ENCODE data around the gene DIS3L2. TPM values are rescaled to one million over a fixed set of nuclear protein-coding genes. Genes with fewer than 3 reads are reported as not detected.
"Not testable (repeated sequence)": the region's sequence is repeated elsewhere in the genome, so short reads cannot be mapped to it uniquely, and the experiment has no call there.

DIS3L2 gene
- total RNA-seq, 2 donors from 2014 or later, result 38.8 to 76.0 TPM

DNA sequence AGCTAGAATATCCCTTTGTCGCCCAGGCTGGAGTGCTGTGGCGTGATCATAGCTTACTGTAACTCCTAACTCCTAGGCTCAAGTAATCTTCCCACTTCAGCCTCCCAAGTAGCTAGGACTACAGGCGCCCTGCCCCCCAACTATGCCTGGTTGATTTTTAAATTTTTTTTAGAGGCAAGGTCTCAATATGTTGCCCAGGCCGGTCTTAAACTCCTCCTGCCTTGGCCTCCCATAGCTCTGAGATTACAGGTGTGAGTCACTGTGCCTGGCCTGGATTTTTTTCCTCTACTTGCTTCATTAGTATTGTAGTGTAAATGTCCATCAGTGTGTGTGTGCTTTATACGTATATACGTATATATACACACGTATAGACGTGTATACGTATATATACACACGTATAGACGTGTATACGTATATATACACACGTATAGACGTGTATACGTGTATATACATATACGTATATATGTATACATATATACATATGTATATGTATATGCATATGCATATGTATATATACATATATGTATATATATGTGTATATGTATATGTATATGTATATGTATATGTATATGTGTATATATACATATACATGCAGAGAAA lies 124.4 kb downstream of the DIS3L2 start:
- H3K36me3 Mint-ChIP-seq, result peaks cover 13% of the 10 kb centered on the region
- no peak for ATAC-seq
- no peak for DNase-seq (ENCODE audit: low spot score)
- no peak overlapping the region for H3K4me3 Mint-ChIP-seq
- no peaks in the 10 kb centered on the region for H3K27me3 Mint-ChIP-seq
- no peak overlapping the region for H3K27ac Mint-ChIP-seq
- peaks cover 7 to 10% of the 10 kb centered on the region in 2 donors for H3K4me1 Mint-ChIP-seq (ENCODE audit: low read depth in 2 of 2)
- no peaks in the 10 kb centered on the region for H3K9me3 Mint-ChIP-seq

DNA sequence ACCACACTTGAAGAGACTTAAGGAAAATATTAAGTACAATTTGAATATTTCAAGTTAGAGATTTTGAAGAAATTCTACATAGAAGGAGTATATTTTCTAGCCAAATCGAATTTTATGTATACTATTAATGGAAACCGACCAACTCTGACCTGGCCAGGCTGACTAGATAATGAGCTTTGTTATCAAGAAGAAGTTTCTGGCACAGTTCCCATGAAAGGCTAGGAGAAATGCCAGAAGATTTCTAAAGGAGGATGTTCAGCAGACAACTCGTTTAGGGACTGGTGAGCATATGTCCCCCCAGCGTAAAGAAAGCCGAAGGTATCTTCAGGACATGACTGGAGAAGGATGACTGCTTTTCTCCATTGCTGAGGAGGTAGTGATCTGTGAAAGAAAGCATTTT lies 127.3 kb downstream of the DIS3L2 start:
- peaks cover 9 to 22% of the 10 kb centered on the region in 2 donors for H3K4me1 Mint-ChIP-seq (ENCODE audit: low read depth in 2 of 2)
- peaks cover 31% of the 10 kb centered on the region for H3K36me3 Mint-ChIP-seq
- H3K27me3 Mint-ChIP-seq, result no peaks in the 10 kb centered on the region
- ATAC-seq (no peak), DNase-seq (ENCODE audit: low spot score) (no peak)
- H3K27ac Mint-ChIP-seq, result no peak overlapping the region
- H3K4me3 Mint-ChIP-seq, result no peak overlapping the region
- no peaks in the 10 kb centered on the region for H3K9me3 Mint-ChIP-seq

DNA sequence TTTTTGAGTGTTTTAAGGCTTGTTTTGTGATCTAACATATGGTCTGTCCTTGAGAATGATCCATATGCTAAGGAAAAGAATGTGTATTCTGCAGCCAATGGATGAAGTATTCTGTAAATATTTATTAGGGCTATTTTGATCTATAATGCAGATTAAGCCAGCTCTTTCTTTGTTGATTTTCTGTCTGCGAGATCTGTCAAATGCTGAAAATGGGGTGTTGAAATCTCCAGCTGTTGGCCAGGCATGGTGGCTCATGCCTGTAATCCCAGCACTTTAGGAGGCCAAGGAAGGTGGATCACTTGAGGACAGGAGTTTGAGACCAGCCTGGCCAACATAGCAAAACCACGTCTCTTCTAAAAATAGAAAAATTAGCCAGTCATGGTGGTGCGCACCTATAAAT lies 132.7 kb downstream of the DIS3L2 start:
- no peak overlapping the region for H3K27ac Mint-ChIP-seq
- H3K36me3 Mint-ChIP-seq, result peaks cover 63% of the 10 kb centered on the region
- ATAC-seq (no peak), DNase-seq (ENCODE audit: low spot score) (no peak)
- no peaks in the 10 kb centered on the region for H3K27me3 Mint-ChIP-seq
- peaks cover 17 to 29% of the 10 kb centered on the region in 2 donors for H3K4me1 Mint-ChIP-seq (ENCODE audit: low read depth in 2 of 2)
- H3K9me3 Mint-ChIP-seq, result peaks cover 9% of the 10 kb centered on the region
- H3K4me3 Mint-ChIP-seq, result no peak overlapping the region

DNA sequence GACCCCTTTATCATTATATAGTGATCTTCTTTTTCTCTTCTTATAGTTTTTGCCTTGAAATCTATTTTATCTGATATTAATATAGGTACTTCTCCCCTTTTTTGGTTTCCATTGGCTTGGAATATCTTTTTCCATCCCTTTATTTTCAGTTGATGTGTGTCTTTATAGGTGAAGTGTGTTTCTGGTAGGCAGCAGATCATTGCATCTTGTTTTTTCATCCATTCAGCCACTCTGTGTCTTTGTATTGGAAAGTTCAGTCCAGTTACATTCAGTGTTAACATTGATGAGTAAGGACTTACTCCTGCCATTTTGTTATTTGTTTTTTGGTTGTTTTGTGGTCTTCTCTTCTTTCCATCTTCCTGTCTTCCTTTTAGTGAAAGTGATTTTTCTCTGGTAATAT lies 133.4 kb downstream of the DIS3L2 start:
- Mint-ChIP-seq H3K4me1 (ENCODE audit: low read depth in 2 of 2) (peaks cover 17 to 29% of the 10 kb centered on the region in 2 donors), H3K4me3 (no peak overlapping the region), H3K27me3 (no peaks in the 10 kb centered on the region), H3K9me3 (peaks cover 9% of the 10 kb centered on the region), H3K27ac (no peak overlapping the region), H3K36me3 (peaks cover 63% of the 10 kb centered on the region)
- no peak for ATAC-seq
- DNase-seq (ENCODE audit: low spot score), result no peak

DNA sequence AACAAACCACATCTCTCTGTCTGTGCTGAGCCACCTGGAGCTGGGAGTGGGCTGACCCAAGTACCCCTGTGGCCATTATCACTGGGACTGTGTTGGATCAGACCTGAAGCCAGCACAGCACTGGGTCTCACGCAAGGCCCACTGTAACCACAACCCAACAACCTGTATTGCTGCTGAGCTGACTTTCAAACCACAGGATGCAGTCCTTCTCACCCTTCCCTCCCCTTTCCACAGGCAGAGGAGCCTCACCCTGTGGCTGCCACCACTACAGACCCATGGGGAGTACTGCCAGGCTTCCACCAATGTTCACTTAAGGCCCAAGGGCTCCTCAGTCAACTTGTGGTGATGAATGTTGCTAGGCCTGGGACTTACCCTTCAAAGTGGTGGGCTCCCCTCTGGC lies 135.7 kb downstream of the DIS3L2 start:
- Mint-ChIP-seq H3K27ac (peak overlapping the region in 1 of 2 donors; percentile 49), H3K27me3 (no peaks in the 10 kb centered on the region), H3K36me3 (peaks cover 48% of the 10 kb centered on the region), H3K4me1 (ENCODE audit: low read depth in 2 of 2) (peaks cover 15 to 17% of the 10 kb centered on the region in 2 donors), H3K9me3 (peaks cover 9% of the 10 kb centered on the region), H3K4me3 (no peak overlapping the region)
- no peak for DNase-seq (ENCODE audit: low spot score)
- peak; percentile 52 to 54 for ATAC-seq

DNA sequence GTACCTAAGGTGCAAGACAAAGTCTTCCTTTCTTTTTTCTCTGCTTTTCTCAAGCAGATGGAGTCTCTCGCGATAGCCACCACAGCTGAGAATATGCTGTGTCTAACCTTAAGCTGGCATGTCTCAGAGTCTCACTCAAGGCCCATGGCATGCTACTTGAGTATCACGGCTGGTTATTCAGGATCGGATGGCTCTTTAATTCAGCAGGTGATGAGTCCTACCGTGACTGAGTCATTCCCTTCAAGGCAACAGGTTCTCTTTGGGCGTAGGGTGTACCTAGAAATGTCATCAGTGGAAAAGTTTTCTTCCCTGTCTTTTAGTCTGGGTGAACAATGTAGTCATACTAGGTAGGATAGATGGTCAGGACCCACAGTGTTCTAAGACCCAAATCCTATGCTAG lies 136.2 kb downstream of the DIS3L2 start:
- no peak for DNase-seq (ENCODE audit: low spot score)
- H3K36me3 Mint-ChIP-seq, result peaks cover 46% of the 10 kb centered on the region
- no peak for ATAC-seq
- peaks cover 15 to 17% of the 10 kb centered on the region in 2 donors for H3K4me1 Mint-ChIP-seq (ENCODE audit: low read depth in 2 of 2)
- H3K9me3 Mint-ChIP-seq, result peaks cover 9% of the 10 kb centered on the region
- peak overlapping the region in 1 of 2 donors; percentile 49 for H3K27ac Mint-ChIP-seq
- no peaks in the 10 kb centered on the region for H3K27me3 Mint-ChIP-seq
- H3K4me3 Mint-ChIP-seq, result peak overlapping the region; percentile 33

DNA sequence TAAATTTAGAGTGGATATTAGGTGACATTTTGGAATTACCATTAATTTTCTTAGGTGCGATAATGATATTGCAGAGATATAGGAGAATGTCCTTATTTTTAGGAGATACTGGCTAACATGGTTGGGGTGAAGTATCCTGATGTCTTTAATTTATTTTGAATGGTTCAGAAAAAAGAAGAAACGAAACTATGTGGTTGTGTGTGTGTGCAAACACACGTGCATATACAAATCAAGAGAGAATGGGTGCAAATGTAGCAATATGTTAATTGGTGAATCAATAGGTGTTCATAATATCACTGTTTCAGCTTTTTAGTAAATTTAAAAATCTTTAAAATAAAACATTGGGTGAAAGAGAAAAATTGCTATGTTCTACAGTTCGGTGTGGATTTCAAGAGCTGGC lies 140.9 kb downstream of the DIS3L2 start:
- peaks cover 8 to 10% of the 10 kb centered on the region in 2 donors for H3K4me1 Mint-ChIP-seq (ENCODE audit: low read depth in 2 of 2)
- ATAC-seq (no peak), DNase-seq (ENCODE audit: low spot score) (no peak)
- no peak overlapping the region for H3K4me3 Mint-ChIP-seq
- H3K9me3 Mint-ChIP-seq, result peaks cover 2% of the 10 kb centered on the region
- peaks cover 10% of the 10 kb centered on the region for H3K36me3 Mint-ChIP-seq
- no peaks in the 10 kb centered on the region for H3K27me3 Mint-ChIP-seq
- no peak overlapping the region for H3K27ac Mint-ChIP-seq

DNA sequence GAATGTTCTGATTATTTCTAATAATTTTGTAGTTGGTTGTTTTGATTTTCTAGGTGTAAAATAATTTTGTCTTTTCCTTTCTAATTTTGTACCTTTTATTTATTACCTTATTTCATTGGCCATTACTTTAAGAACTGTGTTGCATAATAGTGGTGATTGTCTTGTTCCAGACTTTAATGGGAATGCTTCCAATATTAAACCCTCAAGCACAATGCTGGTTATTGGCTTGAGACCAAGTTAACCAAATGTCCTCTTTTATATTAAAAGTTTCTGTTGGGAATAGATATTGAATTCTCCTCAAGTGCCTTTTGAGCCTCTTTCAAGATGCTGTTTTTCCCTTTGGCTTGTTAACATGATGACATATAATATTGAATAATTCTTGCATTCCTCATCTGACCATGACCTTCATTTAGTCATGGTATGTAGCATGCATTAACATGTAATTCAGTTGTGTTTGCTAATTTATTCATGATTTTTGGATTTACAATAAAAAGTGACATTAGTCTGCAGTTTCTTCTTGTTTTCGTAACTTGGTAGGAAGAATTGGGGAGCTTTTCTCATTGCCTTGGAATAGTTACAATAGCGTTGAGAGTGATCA lies 141.7 kb downstream of the DIS3L2 start:
- DNase-seq (ENCODE audit: low spot score) (no peak), ATAC-seq (no peak)
- H3K4me3 Mint-ChIP-seq, result no peak overlapping the region
- no peaks in the 10 kb centered on the region for H3K9me3 Mint-ChIP-seq
- H3K36me3 Mint-ChIP-seq, result peaks cover 4% of the 10 kb centered on the region
- H3K27ac Mint-ChIP-seq, result no peak overlapping the region
- no peaks in the 10 kb centered on the region for H3K27me3 Mint-ChIP-seq
- peaks cover 0 to 3% of the 10 kb centered on the region in 2 donors for H3K4me1 Mint-ChIP-seq (ENCODE audit: low read depth in 2 of 2)

DNA sequence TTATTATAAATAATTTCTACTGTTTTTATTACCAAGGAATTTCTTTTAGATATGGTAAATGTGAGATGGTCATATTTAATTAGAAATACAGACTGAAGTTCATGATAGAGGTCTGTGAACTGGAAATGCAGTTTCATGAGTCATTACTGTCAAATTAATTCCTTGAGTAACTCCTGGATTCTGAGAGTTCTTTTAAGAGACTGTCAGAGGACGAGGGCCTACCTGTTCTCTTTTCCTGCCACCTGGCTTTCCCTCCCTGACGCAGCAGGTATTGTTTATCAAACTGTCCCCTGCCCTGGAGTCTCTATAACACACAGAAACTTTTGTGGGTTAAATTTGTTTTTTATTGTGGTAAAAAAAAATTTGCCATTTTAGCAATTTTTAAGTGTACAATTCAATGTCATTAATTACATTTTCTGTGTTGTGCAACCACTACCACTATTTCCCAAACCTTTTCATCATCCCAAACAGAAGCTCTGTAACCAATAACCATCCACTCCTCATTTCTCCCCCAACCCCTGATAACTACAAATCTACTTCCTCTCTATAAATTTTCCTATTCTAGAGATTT lies 142.6 kb downstream of the DIS3L2 start:
- no peaks in the 10 kb centered on the region for H3K9me3 Mint-ChIP-seq
- H3K27me3 Mint-ChIP-seq, result no peaks in the 10 kb centered on the region
- ATAC-seq (no peak), DNase-seq (ENCODE audit: low spot score) (no peak)
- peaks cover 0 to 3% of the 10 kb centered on the region in 2 donors for H3K4me1 Mint-ChIP-seq (ENCODE audit: low read depth in 2 of 2)
- H3K36me3 Mint-ChIP-seq, result peaks cover 4% of the 10 kb centered on the region
- no peak overlapping the region for H3K4me3 Mint-ChIP-seq
- no peak overlapping the region for H3K27ac Mint-ChIP-seq

DNA sequence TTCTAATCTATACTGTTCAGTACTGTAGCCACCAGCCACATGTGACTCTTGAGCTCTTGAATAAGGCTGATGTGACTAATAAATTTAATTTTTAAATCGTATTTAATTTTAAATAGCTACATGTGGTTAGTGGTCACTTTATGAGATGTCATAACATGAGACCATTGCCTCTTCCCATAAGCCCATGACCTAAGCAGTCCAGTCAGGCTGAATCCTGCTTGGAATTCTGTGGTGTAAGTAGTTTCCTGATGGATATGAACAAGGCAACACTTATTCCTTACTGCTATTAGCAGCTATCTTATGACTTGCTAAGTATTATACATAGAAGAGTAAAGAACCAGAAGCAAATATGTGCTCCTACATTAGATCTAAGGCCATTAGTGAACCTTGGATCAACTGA lies 150.0 kb downstream of the DIS3L2 start:
- Mint-ChIP-seq H3K4me1 (ENCODE audit: low read depth in 2 of 2) (peaks cover 10 to 12% of the 10 kb centered on the region in 2 donors), H3K4me3 (no peak overlapping the region), H3K27ac (no peak overlapping the region), H3K27me3 (no peaks in the 10 kb centered on the region), H3K9me3 (no peaks in the 10 kb centered on the region), H3K36me3 (peaks cover 3% of the 10 kb centered on the region)
- no peak for ATAC-seq
- no peak for DNase-seq (ENCODE audit: low spot score)

DNA sequence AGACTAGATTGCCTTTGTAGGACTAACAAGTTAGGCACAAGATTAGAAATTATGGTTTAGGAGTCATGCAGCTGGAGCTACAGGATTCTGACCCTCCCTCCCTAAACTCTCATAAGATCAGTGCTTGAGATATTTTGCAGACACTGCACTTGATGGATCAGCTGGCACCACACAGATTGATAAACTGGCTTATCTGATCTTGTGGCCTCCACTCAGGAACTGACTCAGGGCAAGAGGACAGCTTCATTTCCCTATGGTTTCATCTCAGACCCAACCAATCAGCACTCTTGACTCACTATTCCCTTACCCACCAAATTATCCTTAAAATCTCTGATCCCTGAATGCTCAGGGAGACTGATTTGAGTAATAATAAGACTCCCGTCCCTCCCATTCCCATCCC lies 152.3 kb downstream of the DIS3L2 start:
- peak overlapping the region in 1 of 2 donors; percentile 6 for H3K27ac Mint-ChIP-seq
- DNase-seq (ENCODE audit: low spot score) (no peak), ATAC-seq (no peak)
- H3K9me3 Mint-ChIP-seq, result no peaks in the 10 kb centered on the region
- H3K36me3 Mint-ChIP-seq, result no peaks in the 10 kb centered on the region
- H3K4me1 Mint-ChIP-seq (ENCODE audit: low read depth in 2 of 2), result peaks cover 11 to 12% of the 10 kb centered on the region in 2 donors
- H3K4me3 Mint-ChIP-seq, result no peak overlapping the region
- H3K27me3 Mint-ChIP-seq, result no peaks in the 10 kb centered on the region

DNA sequence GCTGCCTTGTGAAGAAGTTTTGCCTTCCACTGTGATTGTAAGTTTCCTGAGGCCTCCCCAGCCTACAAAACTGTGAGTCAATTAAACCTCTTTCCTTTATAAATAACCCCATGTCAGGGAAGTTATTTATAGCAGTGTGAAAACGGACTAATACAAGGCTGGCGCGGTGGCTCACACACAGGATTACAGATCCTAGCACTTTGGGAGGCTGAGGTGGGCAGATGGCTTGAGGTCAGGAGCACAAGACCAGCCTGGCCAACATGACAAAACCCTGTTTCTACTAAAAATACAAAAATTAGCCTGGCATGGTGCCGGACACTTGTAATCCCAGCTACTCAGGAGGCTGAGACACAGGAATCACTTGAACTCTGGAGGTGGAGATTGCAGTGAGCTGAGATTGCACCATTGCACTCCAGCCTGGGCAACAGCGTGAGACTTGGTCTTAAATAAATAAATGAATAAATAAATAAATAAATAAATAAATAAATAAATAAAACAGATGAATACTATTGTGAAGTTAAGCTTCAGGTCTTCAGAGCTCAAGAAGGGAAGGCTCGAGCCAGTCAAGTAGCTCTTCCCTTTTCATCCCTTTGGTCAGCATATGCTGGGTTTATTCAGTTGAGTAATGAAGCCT lies 154.3 kb downstream of the DIS3L2 start:
- not testable (repeated sequence) for DNase-seq (ENCODE audit: low spot score); ATAC-seq; H3K9me3 Mint-ChIP-seq; H3K27me3 Mint-ChIP-seq; H3K36me3 Mint-ChIP-seq; H3K27ac Mint-ChIP-seq; H3K4me3 Mint-ChIP-seq
- H3K4me1 Mint-ChIP-seq (ENCODE audit: low read depth in 2 of 2), result peaks cover 11 to 13% of the 10 kb centered on the region in 2 donors

DNA sequence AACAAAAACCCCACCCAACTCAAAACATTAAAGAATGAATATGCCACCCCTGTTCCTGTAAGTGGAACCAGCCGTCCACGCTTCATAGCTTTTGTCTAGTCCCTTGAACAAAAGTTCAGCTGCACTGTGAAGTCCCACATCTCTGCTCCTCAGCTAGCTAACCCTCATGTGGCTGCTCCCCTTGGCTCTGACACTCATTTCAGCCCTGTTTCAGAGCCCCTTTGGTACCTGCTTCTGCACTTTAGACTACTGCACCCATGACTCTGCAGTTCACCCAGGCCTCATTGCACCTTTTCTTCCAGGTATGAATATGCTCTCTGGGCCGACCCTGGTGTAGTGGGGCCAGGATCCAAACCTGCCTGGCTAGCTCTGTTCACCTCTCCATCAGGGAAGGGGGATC lies 155.3 kb downstream of the DIS3L2 start:
- H3K27me3 Mint-ChIP-seq, result no peaks in the 10 kb centered on the region
- no peaks in the 10 kb centered on the region for H3K9me3 Mint-ChIP-seq
- H3K27ac Mint-ChIP-seq, result no peak overlapping the region
- ATAC-seq (no peak), DNase-seq (ENCODE audit: low spot score) (no peak)
- H3K4me1 Mint-ChIP-seq (ENCODE audit: low read depth in 2 of 2), result peaks cover 13 to 17% of the 10 kb centered on the region in 2 donors
- no peaks in the 10 kb centered on the region for H3K36me3 Mint-ChIP-seq
- no peak overlapping the region for H3K4me3 Mint-ChIP-seq

DNA sequence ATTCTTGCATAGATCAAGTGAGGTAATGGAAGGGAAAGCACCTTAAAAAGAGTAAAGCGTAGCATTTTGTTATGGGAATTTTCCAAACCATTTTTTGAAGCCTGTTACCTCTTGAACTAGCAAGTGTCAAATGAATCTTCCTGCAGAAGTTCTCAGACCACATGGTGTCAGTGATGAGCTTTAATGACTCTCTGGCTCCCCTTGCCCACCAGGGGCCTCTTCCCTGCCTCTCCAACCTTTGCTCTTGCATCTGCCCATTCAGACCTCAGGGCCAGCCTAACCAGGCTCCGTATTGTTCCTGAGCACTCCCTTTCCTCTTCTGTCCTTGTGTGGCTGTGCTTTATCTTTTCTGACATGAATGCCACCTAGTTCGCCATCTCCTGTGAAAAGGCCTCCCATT lies 155.9 kb downstream of the DIS3L2 start:
- no peaks in the 10 kb centered on the region for H3K36me3 Mint-ChIP-seq
- no peaks in the 10 kb centered on the region for H3K9me3 Mint-ChIP-seq
- H3K4me1 Mint-ChIP-seq (ENCODE audit: low read depth in 2 of 2), result peaks cover 13% of the 10 kb centered on the region in 2 donors
- H3K4me3 Mint-ChIP-seq, result no peak overlapping the region
- DNase-seq (ENCODE audit: low spot score) (no peak), ATAC-seq (no peak)
- no peaks in the 10 kb centered on the region for H3K27me3 Mint-ChIP-seq
- H3K27ac Mint-ChIP-seq, result no peak overlapping the region

Measured in natural killer cell treated with Interleukin-12 subunit alpha and Interleukin-12 subunit beta and Interleukin-15 and Interleukin-18, amount 100 ng/mL, for 72 hours (primary cell).